PFSK-1 (cell line): ENCODE measurements around the gene AMPD3.

Experiments
- POLR2AphosphoS5 ChIP-seq: IDR thresholded peaks from 2 replicates; pipeline ENCODE4 v1.6.1; 2012; ENCODE audit warnings: low read depth, mild to moderate bottlenecking, control low read depth, low read length, moderate library complexity
- TAF1 ChIP-seq: IDR thresholded peaks from 2 replicates; pipeline ENCODE4 v1.6.1; 2012; ENCODE audit warnings: low read length, control low read depth, borderline replicate concordance; ENCODE audit not compliant: insufficient read depth

DNA sequence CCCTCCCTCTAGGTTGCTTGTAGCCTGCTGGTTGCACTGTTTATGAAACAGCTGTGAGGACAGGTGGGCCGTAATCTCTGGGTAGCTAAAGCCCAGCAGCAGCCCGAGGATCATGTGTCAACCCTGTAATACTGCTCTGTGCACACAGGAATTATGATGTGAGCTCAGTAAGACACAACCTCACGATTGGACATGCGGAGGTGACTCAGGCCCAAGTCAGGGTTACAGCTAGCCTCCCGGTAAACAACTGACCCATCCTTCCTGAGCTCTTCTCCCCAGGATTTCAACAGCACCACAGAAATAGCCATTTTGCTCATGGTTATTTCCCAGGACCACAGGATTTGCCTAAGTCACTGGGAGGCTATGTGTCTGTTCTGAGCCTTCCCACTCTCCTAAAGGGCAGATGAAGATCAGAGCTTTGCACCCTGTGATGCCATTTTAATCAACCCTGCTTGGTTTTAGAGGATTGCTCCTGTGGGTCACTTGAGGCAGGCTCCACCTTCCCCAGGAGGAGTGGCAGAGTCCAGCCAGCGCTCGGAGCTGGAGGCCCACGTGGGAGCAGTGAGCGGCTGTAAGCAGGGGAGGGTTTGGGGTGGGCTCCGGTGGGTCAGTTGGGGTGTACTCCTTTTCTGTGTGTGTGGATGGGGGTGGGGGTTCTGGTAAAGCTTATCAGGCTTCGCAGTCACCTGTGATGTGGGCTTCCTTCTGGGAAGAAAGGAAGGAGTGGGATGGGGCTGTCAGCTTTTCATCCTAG, at the start of gene AMPD3:
- TF ChIP-seq TAF1 (no peak), POLR2AphosphoS5 (no peak)
